H7 (cell line): ENCODE results near the gene RSPH10B2. TPM values are rescaled to one million over a fixed set of nuclear protein-coding genes. Genes with fewer than 3 reads are reported as not detected.
"Not testable (repeated sequence)": the region's sequence is repeated elsewhere in the genome, so short reads cannot be mapped to it uniquely, and the experiment has no call there.

Experiments
- DNase-seq: peaks from one replicate; pipeline ENCODE4 v3.0.0; 2012
- H3K27me3 ChIP-seq: 2 replicates; pipeline ENCODE4 v1.6.0; 2011; ENCODE audit warnings: mild to moderate bottlenecking, low read length; ENCODE audit not compliant: control insufficient read depth, insufficient read depth
- H3K36me3 ChIP-seq: replicated peaks from 2 replicates; pipeline ENCODE4 v1.5.1; 2011; ENCODE audit warnings: low read length; ENCODE audit not compliant: control insufficient read depth, insufficient read depth
- H3K4me3 ChIP-seq: 2 replicates; pipeline ENCODE4 v1.5.1; 2011; ENCODE audit warnings: low read depth, mild to moderate bottlenecking, control low read depth, low read length, moderate library complexity; ENCODE audit not compliant: insufficient read depth
- total RNA-seq: library from RNA; depleted of rRNA; stranded (reverse); fragments of >200 nt; shearing (Covaris generic); gene quantifications from 2 replicates; pipeline ENCODE4 v1.2.3, GENCODE V29; 2014; rRNA removed

RSPH10B2 gene
- total RNA-seq, result 0.31 and 0.37 TPM in 2 replicates

DNA sequence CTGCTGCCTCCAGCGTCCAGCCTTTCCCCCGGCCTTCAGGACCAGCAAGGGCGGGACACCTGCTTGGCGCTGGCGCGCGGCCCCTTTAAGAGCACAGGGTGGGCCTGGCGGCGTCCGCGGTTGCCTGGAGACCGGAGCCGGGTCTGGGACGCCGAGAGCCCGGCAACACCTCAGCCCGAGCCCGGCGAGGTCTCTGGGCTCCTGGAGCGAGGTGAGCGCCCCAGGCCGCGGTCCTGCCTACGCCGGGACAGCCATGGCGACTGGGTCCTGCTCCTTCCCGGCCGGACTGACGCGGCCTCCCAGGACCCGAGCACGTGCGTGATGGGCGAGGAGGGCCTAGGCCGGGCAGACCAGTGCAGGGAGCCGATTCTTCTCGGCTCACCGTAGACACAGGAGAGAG is at the start of gene RSPH10B2:
Gene RSPH10B2 (plus strand): TSS at position 140 of the 400 bp plus-strand sequence. CDS start 3,575 bp downstream, outside the sequence.
- not testable (repeated sequence) for DNase-seq, H3K27me3 ChIP-seq, H3K36me3 ChIP-seq
- peak within 1 kb of the TSS; percentile 28 for H3K4me3 ChIP-seq

DNA sequence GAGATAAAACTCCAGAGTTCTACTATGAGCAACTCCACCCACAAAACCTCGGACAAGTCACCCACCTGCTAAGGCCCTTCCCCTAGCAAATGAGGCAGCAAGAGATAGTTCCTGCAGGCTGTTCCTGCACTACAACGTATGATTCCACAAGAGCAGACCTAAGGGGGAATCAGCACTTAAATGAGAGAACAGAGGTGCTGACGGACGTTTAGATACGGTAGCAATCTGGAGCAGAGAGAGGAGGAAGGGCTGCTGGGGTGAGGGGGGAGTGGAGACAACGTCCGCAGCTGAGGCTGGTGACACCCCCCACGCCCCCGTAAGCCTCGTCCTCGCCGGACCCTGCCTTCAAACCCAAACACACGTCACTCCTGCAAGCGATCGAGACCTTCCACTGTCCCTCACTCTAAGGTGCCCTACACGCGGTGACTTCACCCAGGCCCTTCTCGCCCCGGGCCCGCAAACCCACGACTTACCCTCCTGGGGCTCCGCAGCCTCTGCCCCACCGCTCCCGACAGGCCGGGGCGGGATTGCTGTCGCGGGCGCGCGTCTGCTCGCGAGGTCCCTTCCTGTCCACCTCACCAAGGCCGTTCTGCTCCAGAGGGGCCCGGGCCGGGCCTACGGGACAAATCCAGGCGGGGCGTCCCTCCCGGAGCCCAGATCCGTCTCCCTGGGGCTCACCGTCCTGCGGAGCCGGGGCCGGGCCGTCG is 47.8 kb upstream of the RSPH10B2 start:
- Histone ChIP-seq H3K4me3 (peak overlapping the region; percentile 86), H3K27me3 (no peaks in the 10 kb centered on the region), H3K36me3 (peaks cover 14% of the 10 kb centered on the region)
- no peak for DNase-seq

DNA sequence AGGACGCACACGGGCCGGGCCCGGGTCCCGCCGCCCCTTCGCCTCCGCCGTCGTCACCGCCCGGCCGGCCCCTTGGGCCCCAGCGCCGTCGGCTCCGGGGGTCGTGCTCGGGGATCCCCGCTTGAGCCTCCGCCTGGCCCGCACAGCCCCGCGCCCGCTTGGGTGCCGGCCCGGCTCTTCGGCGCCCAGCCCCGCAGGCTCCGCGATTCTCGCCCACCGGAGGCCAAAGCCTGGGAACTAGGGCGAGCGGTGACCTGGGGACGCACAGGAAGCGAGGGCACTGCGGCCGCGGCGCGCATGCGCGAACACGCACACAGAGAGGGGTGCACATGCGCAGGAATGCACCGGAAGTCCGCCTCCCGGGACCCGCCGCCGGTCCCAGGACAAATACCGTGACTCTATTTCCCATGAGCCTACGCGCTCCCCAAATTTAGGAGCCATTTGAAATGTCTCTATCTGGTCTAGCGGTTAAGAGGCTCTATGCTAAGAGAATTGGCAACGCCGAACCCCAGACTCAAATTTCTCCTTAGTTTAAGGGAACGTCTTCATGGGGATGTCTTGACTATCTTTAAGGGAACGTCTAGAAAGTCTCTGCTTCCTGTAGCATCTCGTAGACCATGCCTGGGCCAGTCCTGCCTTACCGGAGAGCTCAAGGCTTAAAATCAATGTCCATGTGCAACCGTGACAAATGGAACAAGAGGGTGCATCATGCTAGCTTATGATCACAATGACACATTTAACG is 47.1 kb upstream of the RSPH10B2 start, which contains the start of gene ZNF12:
Gene ZNF12 (minus strand): TSS at position 282 of the 742 bp plus-strand sequence. CDS start 1,774 bp downstream, outside the sequence.
- H3K27me3 ChIP-seq, result no peaks in the 10 kb centered on the region
- peaks cover 10% of the 10 kb centered on the region for H3K36me3 ChIP-seq
- peak; percentile 97 for DNase-seq
- H3K4me3 ChIP-seq, result peak within 1 kb of the TSS; percentile 86

DNA sequence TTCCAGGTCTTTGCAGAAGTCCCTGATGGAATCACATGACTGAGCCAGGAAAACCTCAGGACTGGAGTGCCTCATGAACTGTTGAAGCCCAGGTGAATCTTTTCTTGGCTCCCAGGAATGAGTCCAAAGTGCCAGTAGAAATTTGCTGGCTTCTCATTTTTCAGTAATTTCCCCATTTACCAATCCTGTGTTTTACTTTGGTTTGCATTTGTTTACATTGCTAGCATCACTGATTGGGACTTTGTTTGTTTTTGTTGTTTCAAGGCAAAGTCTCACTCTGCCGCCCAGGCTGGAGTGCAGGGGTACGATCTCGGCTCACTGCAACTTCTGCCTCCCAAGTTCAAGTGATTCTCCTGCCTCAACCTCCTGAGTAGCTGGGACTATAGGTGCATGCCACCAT is 45.6 kb upstream of the RSPH10B2 start:
- no peaks in the 10 kb centered on the region for H3K27me3 ChIP-seq
- H3K36me3 ChIP-seq, result peaks cover 10% of the 10 kb centered on the region
- no peak overlapping the region for H3K4me3 ChIP-seq
- no peak for DNase-seq

DNA sequence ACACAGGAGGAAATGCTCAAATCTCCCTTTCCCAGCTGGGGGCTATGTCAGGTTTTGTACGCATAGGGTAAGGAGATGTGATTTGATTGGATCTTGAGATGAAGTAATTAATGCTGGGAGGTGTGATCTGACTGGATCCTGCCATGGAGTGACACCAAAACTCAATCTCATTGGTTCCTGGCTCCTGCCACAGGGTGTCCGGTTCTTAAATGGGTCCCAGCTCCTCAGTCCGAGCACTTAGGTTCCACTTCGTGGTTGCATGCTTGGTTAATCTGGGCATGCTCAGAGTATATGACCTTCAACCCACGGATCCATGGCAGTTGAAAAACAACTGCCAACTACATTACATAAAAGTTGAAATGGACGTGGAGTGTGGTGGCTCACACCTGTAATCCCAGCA is 44.1 kb upstream of the RSPH10B2 start:
- H3K27me3 ChIP-seq, result no peaks in the 10 kb centered on the region
- H3K36me3 ChIP-seq, result peaks cover 3% of the 10 kb centered on the region; the same call in 1 of the 2 replicates
- DNase-seq, result no peak
- H3K4me3 ChIP-seq, result no peak overlapping the region

DNA sequence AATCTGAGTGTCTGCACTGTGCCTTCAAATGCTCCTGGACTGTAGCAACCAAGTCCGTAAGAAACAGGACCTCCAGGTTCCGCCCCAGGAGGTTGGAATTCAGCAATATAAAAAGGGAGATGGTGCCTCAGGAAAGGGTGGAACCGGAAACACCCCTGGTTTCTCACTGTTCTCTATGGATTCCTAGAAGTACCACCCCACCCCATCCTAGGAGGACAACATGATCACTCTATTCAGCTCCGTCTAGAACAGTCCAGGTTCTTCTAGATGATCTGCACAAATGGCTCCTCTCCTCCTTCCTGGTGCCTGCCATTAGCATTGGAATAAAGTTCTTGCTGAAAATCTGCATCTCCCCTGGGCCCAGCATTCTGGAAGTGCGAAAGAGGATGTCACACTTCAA is 39.5 kb upstream of the RSPH10B2 start:
- Histone ChIP-seq H3K4me3 (no peak overlapping the region), H3K36me3 (no peaks in the 10 kb centered on the region), H3K27me3 (no peaks in the 10 kb centered on the region)
- no peak for DNase-seq

DNA sequence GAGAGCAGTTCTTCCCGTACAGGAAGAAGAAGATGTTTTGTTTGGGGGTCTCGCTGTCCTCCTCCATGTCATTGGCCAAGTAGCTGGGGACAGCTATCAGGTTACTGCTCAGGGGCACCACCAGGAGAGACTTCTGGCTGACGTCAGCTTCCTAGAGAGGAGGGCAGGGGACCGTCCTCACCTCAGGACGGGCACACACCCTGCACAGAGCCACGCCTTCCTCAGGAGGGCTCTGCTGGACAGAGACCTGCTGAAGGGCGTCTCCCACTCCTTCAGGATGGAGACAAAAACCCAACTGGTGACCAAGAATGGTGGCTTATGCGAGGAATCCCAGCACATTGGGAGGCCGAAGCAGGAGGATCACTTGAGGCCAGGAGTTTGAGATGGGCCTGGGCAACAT is 38.0 kb upstream of the RSPH10B2 start:
- H3K4me3 ChIP-seq, H3K27me3 ChIP-seq, DNase-seq, H3K36me3 ChIP-seq: not testable (repeated sequence)

DNA sequence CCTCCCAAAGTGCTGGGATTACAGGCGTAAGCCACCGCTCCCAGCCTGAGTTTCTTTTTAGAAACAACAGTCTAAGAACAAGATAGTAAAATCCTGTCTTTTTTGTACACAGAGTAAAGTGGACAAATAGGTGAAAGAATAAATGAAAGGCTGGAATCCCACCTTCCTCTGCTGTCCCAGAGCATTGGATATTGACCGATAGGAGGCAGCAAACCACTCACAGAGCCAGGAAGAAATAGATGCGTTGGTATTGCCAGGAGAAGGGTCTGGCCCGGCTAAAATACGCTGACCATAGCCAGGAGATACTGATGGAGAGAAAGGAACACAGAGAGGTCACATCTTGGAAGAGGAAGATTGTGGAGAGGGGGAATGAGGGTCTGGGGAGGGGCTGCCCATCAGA is 35.8 kb upstream of the RSPH10B2 start:
- no peaks in the 10 kb centered on the region for H3K36me3 ChIP-seq
- H3K4me3 ChIP-seq, result no peak overlapping the region
- no peaks in the 10 kb centered on the region for H3K27me3 ChIP-seq
- DNase-seq, result peak; percentile 56

DNA sequence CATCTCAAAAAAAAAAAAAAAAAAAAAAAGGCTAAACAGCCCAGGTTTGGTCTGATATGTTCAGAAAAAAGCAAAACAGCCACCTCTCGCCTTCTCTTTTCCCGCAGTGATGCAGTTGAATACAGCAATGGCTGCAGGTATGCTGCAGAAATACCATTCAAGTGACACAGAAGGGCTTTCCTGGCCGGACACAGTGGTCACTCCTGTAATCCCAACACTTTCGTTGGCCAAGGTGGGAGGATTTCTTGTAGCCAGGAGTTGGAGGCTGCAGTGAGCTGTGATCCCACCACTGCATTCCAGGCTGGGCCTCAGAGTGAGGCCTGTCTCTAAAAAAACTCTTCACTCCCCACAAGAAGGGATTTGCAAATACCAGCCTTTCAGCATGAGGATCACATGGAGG is 29.6 kb upstream of the RSPH10B2 start:
- H3K36me3 ChIP-seq, H3K4me3 ChIP-seq, H3K27me3 ChIP-seq, DNase-seq: not testable (repeated sequence)

DNA sequence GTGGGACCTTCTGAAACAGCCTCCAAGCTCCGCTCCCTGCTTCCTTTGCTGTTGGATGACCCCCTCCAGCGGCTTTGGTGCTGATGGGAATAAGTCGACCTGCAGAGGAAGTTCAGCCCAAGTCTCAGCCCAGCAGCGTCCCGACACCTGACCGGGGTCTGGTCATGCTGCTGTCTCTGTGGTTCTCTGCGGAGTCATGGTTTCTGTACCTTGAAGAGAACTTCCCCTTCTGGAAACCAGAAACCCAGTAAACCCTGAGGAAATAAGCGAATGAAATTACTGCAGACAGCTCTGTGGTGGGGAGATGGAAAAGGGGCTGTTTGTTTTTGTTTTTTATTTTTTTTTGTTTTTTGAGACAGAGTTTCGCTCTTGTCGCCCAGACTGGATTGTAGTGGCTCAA is 28.9 kb upstream of the RSPH10B2 start:
- no peak for DNase-seq
- Histone ChIP-seq H3K36me3 (no peaks in the 10 kb centered on the region), H3K27me3 (no peaks in the 10 kb centered on the region), H3K4me3 (no peak overlapping the region)

DNA sequence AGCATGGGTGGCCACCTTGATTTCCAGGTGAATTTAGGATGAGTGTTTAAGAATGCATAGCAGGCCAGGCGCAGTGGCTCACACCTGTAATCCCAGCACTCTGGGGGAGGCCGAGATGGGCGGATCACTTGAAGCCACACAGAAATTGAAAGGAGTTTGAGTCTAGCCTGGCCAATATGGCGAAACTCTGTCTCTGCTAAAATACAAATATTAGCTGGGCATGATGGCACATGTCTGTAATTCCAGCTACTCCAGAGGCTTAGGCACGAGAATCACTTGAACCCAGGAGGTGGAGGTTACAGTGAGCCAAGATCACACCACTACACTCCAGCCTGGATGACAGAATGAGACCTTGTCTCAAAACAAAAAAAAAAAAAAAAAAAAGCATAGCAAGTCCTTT is 27.6 kb upstream of the RSPH10B2 start:
- H3K4me3 ChIP-seq, DNase-seq, H3K27me3 ChIP-seq: not testable (repeated sequence)

DNA sequence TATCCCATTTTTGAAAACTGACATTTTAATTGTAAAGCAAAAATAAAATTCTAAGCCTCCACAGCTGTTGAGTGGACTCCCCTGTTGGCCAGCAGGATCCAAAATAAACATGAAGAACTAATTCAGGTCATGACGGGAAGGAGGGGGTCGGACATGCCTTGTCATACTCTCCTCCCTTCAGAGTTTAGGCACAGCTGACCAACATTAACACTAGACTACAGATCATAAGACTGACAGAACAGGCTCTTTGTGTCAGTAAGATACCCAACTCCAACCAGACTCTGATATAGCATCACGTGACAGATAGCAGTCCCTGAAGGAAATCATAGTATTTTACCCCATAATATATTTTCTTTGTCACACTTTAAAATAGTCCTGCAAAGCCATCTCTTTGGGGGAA is 26.2 kb upstream of the RSPH10B2 start:
- no peak for DNase-seq
- Histone ChIP-seq H3K27me3 (no peaks in the 10 kb centered on the region), H3K4me3 (no peak overlapping the region), H3K36me3 (0 out of 2 replicates have a peak, but pooled peaks cover 1% of the 10 kb centered on the region)

More for the DNA sequence above, 27.6 kb upstream of the RSPH10B2 start:
- H3K36me3 ChIP-seq, result not testable (repeated sequence)

DNA sequence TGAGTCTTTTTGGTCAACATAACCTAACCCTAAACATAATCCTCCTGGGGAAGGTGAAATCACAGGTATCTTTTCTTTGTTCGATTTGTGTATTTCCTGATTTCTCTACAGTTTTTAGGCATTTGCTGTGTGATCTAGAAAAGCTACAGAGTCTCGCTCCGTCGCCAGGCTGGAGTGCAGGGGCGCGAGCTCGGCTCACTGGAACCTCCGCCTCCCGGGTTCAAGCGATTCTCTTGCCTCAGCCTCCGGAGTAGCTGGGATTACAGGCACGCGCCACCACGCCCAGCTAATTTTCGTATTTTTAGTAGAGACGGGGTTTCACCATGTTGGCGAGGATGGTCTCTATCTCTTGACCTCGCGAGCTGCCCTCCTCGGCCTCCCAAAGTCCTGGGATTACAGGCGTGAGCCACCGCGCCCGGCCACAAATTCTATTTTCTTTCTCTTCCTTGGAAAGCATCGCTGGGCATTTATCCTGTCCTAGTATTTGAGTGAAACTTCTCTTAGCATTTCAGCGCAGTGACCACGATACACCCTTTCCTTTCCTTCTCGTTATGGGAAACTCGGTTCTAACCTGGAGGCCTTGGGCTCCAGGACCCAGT is 24.9 kb upstream of the RSPH10B2 start:
- not testable (repeated sequence) for DNase-seq, H3K27me3 ChIP-seq, H3K36me3 ChIP-seq
- peak overlapping the region; percentile 91; the same call in 1 of the 2 replicates for H3K4me3 ChIP-seq

DNA sequence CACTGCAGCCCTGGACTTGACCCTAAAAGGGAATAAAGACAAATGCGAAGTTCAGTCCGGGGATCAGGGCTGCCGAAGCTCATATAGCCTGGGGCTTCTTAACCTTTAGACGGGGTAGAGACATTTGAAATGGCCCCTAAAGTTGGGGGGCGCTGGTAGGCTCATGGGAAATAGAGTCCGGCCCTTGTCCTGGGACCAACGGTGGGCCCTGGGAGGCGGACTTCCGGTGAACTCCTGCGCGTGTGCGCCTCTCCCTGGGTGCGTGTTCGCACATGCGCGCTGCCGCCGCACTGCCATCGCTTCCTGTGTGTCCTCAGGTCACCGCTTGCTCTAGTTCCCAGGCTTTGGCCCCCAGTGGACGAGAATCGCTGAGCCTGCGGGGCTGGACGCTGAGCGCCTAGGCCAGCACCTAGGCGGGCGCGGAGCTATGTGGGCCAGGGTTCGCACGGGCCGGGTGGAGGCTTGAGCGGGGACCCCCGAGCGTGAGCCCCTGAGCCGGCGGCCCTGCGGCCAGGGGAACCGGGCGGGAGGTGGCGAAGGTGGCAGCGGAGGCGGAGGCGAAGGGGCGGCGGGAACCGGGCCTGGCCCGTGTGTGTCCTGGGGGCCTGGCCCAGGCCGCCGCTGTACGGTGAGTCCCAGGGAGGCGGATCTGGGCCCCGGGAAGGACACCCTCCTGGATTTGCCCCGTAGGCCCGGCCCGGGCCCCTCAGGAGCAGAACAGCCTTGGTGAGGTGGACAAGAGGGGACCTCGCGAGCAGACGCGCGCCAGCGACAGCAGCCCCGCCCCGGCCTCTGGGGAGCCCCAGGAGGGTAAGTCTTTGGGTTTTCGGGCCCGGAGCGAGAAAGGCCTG is 24.2 kb upstream of the RSPH10B2 start:
- Histone ChIP-seq H3K27me3 (no peaks in the 10 kb centered on the region), H3K36me3 (0 out of 2 replicates have a peak, but pooled peaks cover 2% of the 10 kb centered on the region), H3K4me3 (peak overlapping the region; percentile 91)
- peak; percentile 97 for DNase-seq
